Measurements from ENCODE around the gene ATP2A2.
"Not testable (repeated sequence)": the region's sequence is repeated elsewhere in the genome, so short reads cannot be mapped to it uniquely, and the experiment has no call there.

ATP2A2 gene

DNA sequence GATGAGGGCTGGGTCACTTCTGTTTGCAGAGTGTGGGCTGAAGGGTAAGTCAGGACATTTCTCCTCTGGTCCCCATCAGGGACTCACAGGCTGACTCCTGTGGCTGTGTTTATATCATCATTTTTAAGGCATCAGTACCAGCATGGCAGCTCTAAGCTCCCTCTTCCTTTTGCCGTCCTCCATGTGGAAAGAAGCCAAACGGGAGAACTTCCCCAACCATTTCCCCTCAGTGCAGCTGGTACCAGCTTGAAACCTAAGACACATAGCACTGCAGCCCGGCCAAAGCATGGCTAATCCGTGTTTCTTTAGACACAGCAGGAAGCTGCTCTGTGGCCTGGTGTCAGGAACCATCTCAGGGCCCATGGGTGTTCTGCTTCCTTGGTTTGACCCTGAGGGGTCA lies 31.9 kb upstream of the ATP2A2 start:
- no peak overlapping the region for H3K4me3 ChIP-seq (ENCODE audit: low read depth, low read length)
- DNase-seq (ENCODE audit: low read depth): no peak
- TF ChIP-seq, protein P1, sequence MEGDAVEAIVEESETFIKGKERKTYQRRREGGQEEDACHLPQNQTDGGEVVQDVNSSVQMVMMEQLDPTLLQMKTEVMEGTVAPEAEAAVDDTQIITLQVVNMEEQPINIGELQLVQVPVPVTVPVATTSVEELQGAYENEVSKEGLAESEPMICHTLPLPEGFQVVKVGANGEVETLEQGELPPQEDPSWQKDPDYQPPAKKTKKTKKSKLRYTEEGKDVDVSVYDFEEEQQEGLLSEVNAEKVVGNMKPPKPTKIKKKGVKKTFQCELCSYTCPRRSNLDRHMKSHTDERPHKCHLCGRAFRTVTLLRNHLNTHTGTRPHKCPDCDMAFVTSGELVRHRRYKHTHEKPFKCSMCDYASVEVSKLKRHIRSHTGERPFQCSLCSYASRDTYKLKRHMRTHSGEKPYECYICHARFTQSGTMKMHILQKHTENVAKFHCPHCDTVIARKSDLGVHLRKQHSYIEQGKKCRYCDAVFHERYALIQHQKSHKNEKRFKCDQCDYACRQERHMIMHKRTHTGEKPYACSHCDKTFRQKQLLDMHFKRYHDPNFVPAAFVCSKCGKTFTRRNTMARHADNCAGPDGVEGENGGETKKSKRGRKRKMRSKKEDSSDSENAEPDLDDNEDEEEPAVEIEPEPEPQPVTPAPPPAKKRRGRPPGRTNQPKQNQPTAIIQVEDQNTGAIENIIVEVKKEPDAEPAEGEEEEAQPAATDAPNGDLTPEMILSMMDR (conservative IDR thresholded peaks at IDR 0.05; ENCODE audit: low read depth, low read length): no peak

- H3K4me3 ChIP-seq (ENCODE audit: low read depth, low read length): no peak overlapping the region
- TF ChIP-seq, protein P1 (conservative IDR thresholded peaks at IDR 0.05; ENCODE audit: low read depth, low read length): no peak
- no peak for DNase-seq (ENCODE audit: low read depth)
Measured at GRCh38 chr12:110249716-110250225, 31.3 kb upstream of the ATP2A2 start.

- TF ChIP-seq, protein P1 (conservative IDR thresholded peaks at IDR 0.05; ENCODE audit: low read depth, low read length): no peak
Measured at GRCh38 chr12:110251381-110251780, 29.7 kb upstream of the ATP2A2 start.

GRCh38 chr12:110252716-110253115 lies 28.3 kb upstream of the ATP2A2 start:
- TF ChIP-seq, protein P1 (conservative IDR thresholded peaks at IDR 0.05; ENCODE audit: low read depth, low read length): no peak
- no peak for DNase-seq (ENCODE audit: low read depth)
- no peak overlapping the region for H3K4me3 ChIP-seq (ENCODE audit: low read depth, low read length)

More at GRCh38 chr12:110251381-110251780, 29.7 kb upstream of the ATP2A2 start:
- no peak overlapping the region for H3K4me3 ChIP-seq (ENCODE audit: low read depth, low read length)
- DNase-seq (ENCODE audit: low read depth): no peak

- peak overlapping the region; percentile 38 for H3K4me3 ChIP-seq (ENCODE audit: low read depth, low read length)
- DNase-seq (ENCODE audit: low read depth): peak; percentile 69
- TF ChIP-seq, protein P1 (conservative IDR thresholded peaks at IDR 0.05; ENCODE audit: low read depth, low read length): no peak
Measured at GRCh38 chr12:110253176-110253575, 27.9 kb upstream of the ATP2A2 start.

DNA sequence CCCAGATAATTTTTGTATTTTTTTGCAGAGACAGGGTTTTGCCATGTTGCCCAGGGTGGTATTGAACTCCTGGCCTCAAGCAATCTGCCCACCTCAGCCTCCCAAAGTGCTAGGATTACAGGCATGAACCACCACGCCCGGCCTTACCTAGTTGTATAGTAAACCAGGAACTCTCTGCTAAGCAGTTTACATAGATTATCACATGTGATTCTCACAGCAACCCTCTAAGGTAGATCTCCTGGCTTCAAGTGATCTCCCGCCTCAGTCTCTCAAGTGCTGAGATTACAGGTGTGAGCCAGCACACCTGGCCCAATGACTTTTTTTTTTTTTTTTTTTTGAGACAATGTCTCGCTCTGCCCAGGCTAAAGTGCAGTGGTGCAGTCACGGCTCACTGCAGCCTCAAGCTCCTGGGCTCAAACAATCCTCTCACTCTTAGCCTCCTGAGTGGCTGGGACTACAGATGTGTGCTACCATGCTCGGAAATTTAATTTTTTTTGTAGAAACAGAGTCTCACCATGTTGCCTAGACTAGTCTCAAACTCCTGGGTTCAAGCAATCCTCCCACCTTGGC lies 26.0 kb upstream of the ATP2A2 start:
- DNase-seq (ENCODE audit: low read depth): no peak
- H3K4me3 ChIP-seq (ENCODE audit: low read depth, low read length): no peak overlapping the region
- TF ChIP-seq, protein P1 (conservative IDR thresholded peaks at IDR 0.05; ENCODE audit: low read depth, low read length): no peak

DNA sequence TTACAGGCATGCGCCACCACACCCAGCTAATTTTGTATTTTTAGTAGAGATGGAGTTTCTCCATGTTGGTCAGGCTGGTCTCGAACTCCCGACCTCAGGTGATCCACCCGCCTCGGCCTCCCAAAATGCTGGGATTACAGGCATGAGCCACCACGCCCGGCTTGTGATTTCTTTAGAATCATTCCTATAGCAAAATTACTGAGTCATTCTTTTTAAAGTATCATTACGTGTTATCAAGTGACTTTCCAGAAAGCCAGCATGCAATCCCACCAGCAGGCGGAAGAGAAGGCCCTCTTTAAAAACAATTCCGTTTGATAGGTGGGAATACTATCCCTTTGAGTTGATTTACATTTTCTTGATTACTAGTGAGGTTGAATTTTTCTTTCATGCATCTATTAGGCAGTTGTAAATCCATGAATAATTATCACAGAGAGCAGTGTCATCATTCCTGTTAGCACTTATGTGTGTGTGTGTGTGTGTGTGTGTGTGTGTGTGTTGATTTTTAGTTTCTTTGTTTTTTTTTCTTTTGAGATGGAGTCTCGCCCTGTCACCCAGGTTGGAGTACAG lies 25.1 kb upstream of the ATP2A2 start:
- TF ChIP-seq, protein P1 (conservative IDR thresholded peaks at IDR 0.05; ENCODE audit: low read depth, low read length): peak; percentile 16
- DNase-seq (ENCODE audit: low read depth); H3K4me3 ChIP-seq (ENCODE audit: low read depth, low read length): not testable (repeated sequence)

All from choroid plexus epithelial cell (primary cell).